ENCODE measurements around the gene CABLES1. TPM values are rescaled to one million over a fixed set of nuclear protein-coding genes. Genes with fewer than 3 reads are reported as not detected.
"Not testable (repeated sequence)": the region's sequence is repeated elsewhere in the genome, so short reads cannot be mapped to it uniquely, and the experiment has no call there.

The CABLES1 gene
- total RNA-seq, 1 donor from 2014 or later = 2.3 TPM

DNA sequence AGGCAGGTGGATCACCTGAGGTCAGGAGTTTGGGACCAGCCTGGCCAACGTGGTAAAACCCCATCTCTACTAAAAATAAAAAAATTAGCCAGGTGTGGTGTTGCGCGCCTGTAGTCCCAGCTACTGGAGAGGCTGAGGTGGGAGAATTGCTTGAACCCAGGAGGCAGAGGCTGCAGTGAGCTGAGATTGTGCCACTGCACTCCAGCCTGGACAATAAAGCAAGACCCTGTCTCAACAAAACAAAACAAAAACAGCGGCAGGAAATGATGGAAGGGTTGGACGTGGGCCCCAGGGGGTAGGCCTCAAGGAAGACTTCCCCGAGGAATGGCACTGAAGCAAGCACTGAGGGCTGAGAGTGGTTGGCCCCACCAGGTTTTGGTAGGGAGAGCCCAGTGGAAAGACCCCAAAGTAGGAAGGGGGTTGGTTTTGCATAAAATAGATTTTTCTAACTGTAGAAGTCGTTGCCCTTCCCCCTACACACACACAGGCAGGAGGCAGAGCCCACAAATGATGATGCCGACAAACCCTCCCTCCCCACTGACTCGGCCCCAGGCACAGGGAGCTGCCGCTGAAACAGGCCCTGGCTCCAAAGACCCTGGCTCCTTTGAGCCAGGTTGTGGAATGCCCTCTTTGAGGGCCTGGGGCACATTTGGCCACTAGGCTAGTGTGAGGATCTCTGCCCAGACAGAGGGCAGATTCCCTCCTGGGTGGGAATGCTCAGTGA, 104.8 kb downstream of the CABLES1 start:
- H3K36me3 Mint-ChIP-seq (ENCODE audit: low read depth) = no peaks in the 10 kb centered on the region
- no peaks in the 10 kb centered on the region for H3K9me3 Mint-ChIP-seq
- H3K27me3 Mint-ChIP-seq (ENCODE audit: low read depth) = no peaks in the 10 kb centered on the region
- no peak for TF ChIP-seq CTCF (conservative IDR thresholded peaks at IDR 0.05)
- H3K4me1 Mint-ChIP-seq = peaks cover 26% of the 10 kb centered on the region
- H3K4me3 Mint-ChIP-seq = no peak overlapping the region
- no peak for DNase-seq (ENCODE audit: low read depth, low spot score)
- H3K27ac Mint-ChIP-seq (ENCODE audit: unreplicated experiment) = no peak overlapping the region

DNA sequence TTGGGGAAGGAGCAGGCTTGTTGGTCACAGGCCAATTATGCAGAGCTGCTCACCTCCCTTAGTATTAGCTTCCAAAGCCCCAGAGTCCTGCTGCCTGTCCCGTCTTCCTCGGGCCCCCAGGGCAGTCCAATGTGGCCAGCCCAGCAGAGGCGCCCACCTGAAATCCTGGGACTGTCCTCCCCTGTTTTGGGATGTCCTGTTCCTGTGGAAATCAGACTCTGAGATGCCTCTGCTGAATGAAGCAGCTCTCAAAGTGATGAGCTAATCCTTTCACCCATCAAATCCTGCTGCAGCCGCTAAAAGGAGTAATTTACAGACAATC, 105.3 kb downstream of the CABLES1 start:
- no peaks in the 10 kb centered on the region for H3K27me3 Mint-ChIP-seq (ENCODE audit: low read depth)
- no peak for DNase-seq (ENCODE audit: low read depth, low spot score)
- no peak overlapping the region for H3K4me3 Mint-ChIP-seq
- peaks cover 26% of the 10 kb centered on the region for H3K4me1 Mint-ChIP-seq
- no peaks in the 10 kb centered on the region for H3K36me3 Mint-ChIP-seq (ENCODE audit: low read depth)
- no peak overlapping the region for H3K27ac Mint-ChIP-seq (ENCODE audit: unreplicated experiment)
- no peaks in the 10 kb centered on the region for H3K9me3 Mint-ChIP-seq
- no peak for TF ChIP-seq CTCF (conservative IDR thresholded peaks at IDR 0.05)

GRCh38 chr18:23241833-23242496, 106.7 kb downstream of the CABLES1 start:
- not testable (repeated sequence) for H3K27ac Mint-ChIP-seq (ENCODE audit: unreplicated experiment); DNase-seq (ENCODE audit: low read depth, low spot score); H3K9me3 Mint-ChIP-seq; H3K36me3 Mint-ChIP-seq (ENCODE audit: low read depth); H3K4me3 Mint-ChIP-seq; H3K27me3 Mint-ChIP-seq (ENCODE audit: low read depth)
- H3K4me1 Mint-ChIP-seq = peaks cover 26% of the 10 kb centered on the region

GRCh38 chr18:23243178-23243577, 107.9 kb downstream of the CABLES1 start:
- no peaks in the 10 kb centered on the region for H3K9me3 Mint-ChIP-seq
- DNase-seq (ENCODE audit: low read depth, low spot score) = no peak
- no peak overlapping the region for H3K27ac Mint-ChIP-seq (ENCODE audit: unreplicated experiment)
- H3K4me1 Mint-ChIP-seq = peaks cover 25% of the 10 kb centered on the region
- no peaks in the 10 kb centered on the region for H3K27me3 Mint-ChIP-seq (ENCODE audit: low read depth)
- H3K36me3 Mint-ChIP-seq (ENCODE audit: low read depth) = peaks cover 2% of the 10 kb centered on the region
- no peak overlapping the region for H3K4me3 Mint-ChIP-seq
- no peak for TF ChIP-seq CTCF (conservative IDR thresholded peaks at IDR 0.05)

DNA sequence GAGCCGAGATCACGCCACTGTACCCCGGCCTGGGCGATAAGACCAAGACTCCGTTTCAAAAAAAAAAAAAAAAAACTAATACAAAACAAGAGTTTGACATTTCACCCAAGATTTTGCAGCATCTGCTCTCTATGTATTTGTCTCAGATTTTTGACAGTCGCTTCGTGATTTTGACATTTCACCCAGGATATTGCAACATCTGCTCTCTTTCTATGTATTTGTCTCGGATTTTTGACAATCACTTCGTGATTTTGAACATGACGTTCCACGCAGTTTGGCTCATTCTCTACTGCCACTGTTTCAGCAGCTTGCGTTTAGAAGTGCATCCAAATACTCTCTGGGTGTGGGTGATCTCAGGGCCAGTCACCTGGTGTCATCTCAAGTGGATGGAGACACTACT, 108.5 kb downstream of the CABLES1 start:
- Mint-ChIP-seq H3K36me3 (ENCODE audit: low read depth) (peaks cover 2% of the 10 kb centered on the region), H3K4me3 (no peak overlapping the region), H3K4me1 (peaks cover 19% of the 10 kb centered on the region), H3K27ac (ENCODE audit: unreplicated experiment) (no peak overlapping the region), H3K27me3 (ENCODE audit: low read depth) (no peaks in the 10 kb centered on the region), H3K9me3 (no peaks in the 10 kb centered on the region)
- no peak for DNase-seq (ENCODE audit: low read depth, low spot score)
- no peak for TF ChIP-seq CTCF (conservative IDR thresholded peaks at IDR 0.05)

DNA sequence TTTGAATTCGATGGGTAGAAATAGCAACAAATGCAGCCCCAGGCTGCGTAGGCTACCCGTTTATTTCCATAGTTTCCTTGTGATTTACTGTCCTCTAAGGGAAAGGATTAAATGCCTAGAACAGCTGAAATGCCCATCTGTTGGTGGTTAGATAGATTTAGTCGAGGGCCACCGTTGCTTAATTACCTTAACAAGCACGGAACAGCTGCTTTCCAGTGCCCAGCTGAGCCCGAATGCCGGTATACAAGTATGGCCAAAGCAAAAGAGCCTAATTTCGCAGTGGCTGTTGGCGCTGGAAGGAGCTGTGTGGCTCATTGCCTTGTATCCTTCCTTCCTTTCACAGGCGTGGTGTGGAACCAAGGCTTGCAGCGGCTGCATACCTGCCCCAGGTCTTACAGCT, 109.1 kb downstream of the CABLES1 start:
- peaks cover 6% of the 10 kb centered on the region for H3K36me3 Mint-ChIP-seq (ENCODE audit: low read depth)
- H3K27ac Mint-ChIP-seq (ENCODE audit: unreplicated experiment) = no peak overlapping the region
- H3K4me3 Mint-ChIP-seq = no peak overlapping the region
- no peaks in the 10 kb centered on the region for H3K27me3 Mint-ChIP-seq (ENCODE audit: low read depth)
- TF ChIP-seq CTCF (conservative IDR thresholded peaks at IDR 0.05) = no peak
- no peaks in the 10 kb centered on the region for H3K9me3 Mint-ChIP-seq
- DNase-seq (ENCODE audit: low read depth, low spot score) = no peak
- H3K4me1 Mint-ChIP-seq = peaks cover 13% of the 10 kb centered on the region

Measured in neural crest cell (in vitro differentiated cells).